Measurements from ENCODE around the gene PRSS48.
"Not testable (repeated sequence)": the region's sequence is repeated elsewhere in the genome, so short reads cannot be mapped to it uniquely, and the experiment has no call there.

Gene PRSS48

GRCh38 chr4:151267104-151267503 is 9.9 kb upstream of the PRSS48 start:
- Histone ChIP-seq H3K9me3 (ENCODE audit: severe bottlenecking) (no peaks in the 10 kb centered on the region), H3K36me3 (peaks cover 7% of the 10 kb centered on the region)
- no peak for DNase-seq

GRCh38 chr4:151267822-151268535 is 9.0 kb upstream of the PRSS48 start:
- no peak for DNase-seq
- no peak for TF ChIP-seq CTCF (IDR thresholded peaks at IDR 0.05; ENCODE audit: low read depth, low read length)
- H3K27ac ChIP-seq = no peak overlapping the region
- no peaks in the 10 kb centered on the region for H3K9me3 ChIP-seq (ENCODE audit: severe bottlenecking)
- no peak overlapping the region for H3K4me3 ChIP-seq (ENCODE audit: low read depth, low read length)
- no peaks in the 10 kb centered on the region for H3K27me3 ChIP-seq (ENCODE audit: insufficient read depth, low read depth, severe bottlenecking)
- H3K36me3 ChIP-seq = peaks cover 7% of the 10 kb centered on the region

More at GRCh38 chr4:151267104-151267503, 9.9 kb upstream of the PRSS48 start:
- H3K4me3 ChIP-seq (ENCODE audit: low read depth, low read length) = no peak overlapping the region
- H3K27me3 ChIP-seq (ENCODE audit: insufficient read depth, low read depth, severe bottlenecking) = no peaks in the 10 kb centered on the region
- no peak for TF ChIP-seq CTCF (IDR thresholded peaks at IDR 0.05; ENCODE audit: low read depth, low read length)
- no peak overlapping the region for H3K27ac ChIP-seq

- DNase-seq; H3K9me3 ChIP-seq (ENCODE audit: severe bottlenecking); H3K27ac ChIP-seq: not testable (repeated sequence)
Observed at GRCh38 chr4:151268905-151269304, 8.1 kb upstream of the PRSS48 start.

GRCh38 chr4:151284534-151285245 is 7.7 kb downstream of the PRSS48 start:
- no peak for TF ChIP-seq CTCF (IDR thresholded peaks at IDR 0.05; ENCODE audit: low read depth, low read length)
- no peak for DNase-seq
- H3K27ac ChIP-seq = no peak overlapping the region
- peaks cover 2% of the 10 kb centered on the region for H3K9me3 ChIP-seq (ENCODE audit: severe bottlenecking)
- H3K36me3 ChIP-seq = no peaks in the 10 kb centered on the region; the same call in 1 of the 2 replicates
- no peaks in the 10 kb centered on the region for H3K27me3 ChIP-seq (ENCODE audit: insufficient read depth, low read depth, severe bottlenecking)
- H3K4me3 ChIP-seq (ENCODE audit: low read depth, low read length) = no peak overlapping the region

More at GRCh38 chr4:151268905-151269304, 8.1 kb upstream of the PRSS48 start:
- H3K27me3 ChIP-seq (ENCODE audit: insufficient read depth, low read depth, severe bottlenecking); H3K4me3 ChIP-seq (ENCODE audit: low read depth, low read length); H3K36me3 ChIP-seq: not testable (repeated sequence)

GRCh38 chr4:151287409-151287808 is 10.4 kb downstream of the PRSS48 start:
- no peak for TF ChIP-seq CTCF (IDR thresholded peaks at IDR 0.05; ENCODE audit: low read depth, low read length)
- H3K27me3 ChIP-seq (ENCODE audit: insufficient read depth, low read depth, severe bottlenecking) = no peaks in the 10 kb centered on the region
- H3K36me3 ChIP-seq = peaks cover 7% of the 10 kb centered on the region
- no peak overlapping the region for H3K4me3 ChIP-seq (ENCODE audit: low read depth, low read length)
- no peak overlapping the region for H3K27ac ChIP-seq
- no peak for DNase-seq
- peaks cover 4% of the 10 kb centered on the region for H3K9me3 ChIP-seq (ENCODE audit: severe bottlenecking)

- no peak overlapping the region for H3K27ac ChIP-seq
- no peak for DNase-seq
- no peak for TF ChIP-seq CTCF (IDR thresholded peaks at IDR 0.05; ENCODE audit: low read depth, low read length)
- no peaks in the 10 kb centered on the region for H3K27me3 ChIP-seq (ENCODE audit: insufficient read depth, low read depth, severe bottlenecking)
- peaks cover 2% of the 10 kb centered on the region for H3K9me3 ChIP-seq (ENCODE audit: severe bottlenecking)
- peaks cover 12% of the 10 kb centered on the region for H3K36me3 ChIP-seq
- no peak overlapping the region for H3K4me3 ChIP-seq (ENCODE audit: low read depth, low read length)
Observed at GRCh38 chr4:151291485-151291884, 14.5 kb downstream of the PRSS48 start.
